GM23338 (cell line): ENCODE measurements around the gene BSND. TPM values are rescaled to one million over a fixed set of nuclear protein-coding genes. Genes with fewer than 3 reads are reported as not detected.

Experiments
- ATAC-seq: fragments of 200-7000 bp; cut with Tn5 transposase; 3 replicates; pipeline ENCODE4 v1.9.1; 2020
- DNase-seq: peaks from one replicate; pipeline ENCODE4 v3.0.0-alpha.2; 2015; ENCODE audit warnings: low spot score
- H2AFZ ChIP-seq: fragments of 200-600 bp; sonication (generic); 2 replicates; pipeline ENCODE4 v1.8.0; 2016; ENCODE audit warnings: antibody characterized with exemption, mild to moderate bottlenecking, moderate library complexity
- H3F3A ChIP-seq: fragments of 200-600 bp; sonication (generic); replicated peaks from 2 replicates; pipeline ENCODE4 v1.8.0; 2017; ENCODE audit warnings: antibody characterized with exemption, mixed run types, low read depth
- H3K27ac ChIP-seq: fragments of 200-600 bp; sonication (generic); 2 replicates; pipeline ENCODE4 v1.6.1; 2016; ENCODE audit warnings: low read depth
- H3K27me3 ChIP-seq: fragments of 200-600 bp; sonication (generic); 2 replicates; pipeline ENCODE4 v1.8.0; 2016; ENCODE audit warnings: mild to moderate bottlenecking, mixed run types, moderate library complexity; ENCODE audit not compliant: insufficient read depth
- H3K36me3 ChIP-seq: fragments of 200-600 bp; sonication (generic); 2 replicates; pipeline ENCODE4 v1.8.0; 2016; ENCODE audit warnings: mild to moderate bottlenecking; ENCODE audit not compliant: insufficient read depth
- H3K4me1 ChIP-seq: fragments of 200-600 bp; sonication (generic); 2 replicates; pipeline ENCODE4 v1.8.0; 2016; ENCODE audit warnings: mild to moderate bottlenecking, moderate library complexity; ENCODE audit not compliant: insufficient read depth
- H3K4me2 ChIP-seq: fragments of 200-600 bp; sonication (generic); 2 replicates; pipeline ENCODE4 v1.7.1; 2017; ENCODE audit warnings: mixed run types
- H3K4me3 ChIP-seq: fragments of 200-600 bp; sonication (generic); 2 replicates; pipeline ENCODE4 v1.6.1; 2016; ENCODE audit warnings: mixed run types
- H3K79me2 ChIP-seq: fragments of 200-600 bp; sonication (generic); replicated peaks from 2 replicates; pipeline ENCODE4 v1.8.0; 2017; ENCODE audit warnings: mild to moderate bottlenecking; ENCODE audit not compliant: insufficient read depth
- H3K9me2 ChIP-seq: fragments of 200-600 bp; sonication (generic); 2 replicates; pipeline ENCODE4 v1.8.0; 2017; ENCODE audit not compliant: insufficient read depth
- H4K20me1 ChIP-seq: fragments of 200-600 bp; sonication (generic); replicated peaks from 2 replicates; pipeline ENCODE4 v1.8.0; 2017; ENCODE audit warnings: mild to moderate bottlenecking; ENCODE audit not compliant: insufficient read depth
- H3K27ac Mint-ChIP-seq: 2 replicates; pipeline ENCODE4 v1.8.0; 2020; ENCODE audit warnings: inconsistent platforms, mild to moderate bottlenecking, moderate library complexity, mixed read lengths
- H3K27me3 Mint-ChIP-seq: 3 replicates; pipeline ENCODE4 v1.8.0; 2022; ENCODE audit warnings: low read depth, mild to moderate bottlenecking, moderate library complexity, mixed read lengths, inconsistent platforms; ENCODE audit not compliant: insufficient read depth, poor library complexity
- H3K36me3 Mint-ChIP-seq: 3 replicates; pipeline ENCODE4 v1.8.0; 2021; ENCODE audit warnings: low read depth, mild to moderate bottlenecking, inconsistent platforms, moderate library complexity, mixed read lengths
- H3K4me1 Mint-ChIP-seq: 3 replicates; pipeline ENCODE4 v1.8.0; 2020; ENCODE audit warnings: mild to moderate bottlenecking, inconsistent platforms, mixed read lengths
- H3K4me3 Mint-ChIP-seq: 3 replicates; pipeline ENCODE4 v1.8.0; 2021; ENCODE audit warnings: moderate library complexity, mild to moderate bottlenecking, inconsistent platforms, mixed read lengths
- H3K9me3 Mint-ChIP-seq: 3 replicates; pipeline ENCODE4 v1.8.0; 2020; ENCODE audit warnings: moderate library complexity, mild to moderate bottlenecking, inconsistent platforms, mixed read lengths
- EZH2phosphoT487 ChIP-seq: fragments of 200-600 bp; sonication (generic); IDR thresholded peaks from one replicate; pipeline ENCODE4 v1.8.1; 2018; ENCODE audit warnings: antibody characterized with exemption; ENCODE audit not compliant: unreplicated experiment
- POLR2AphosphoS5 ChIP-seq: IDR thresholded peaks from 2 replicates; pipeline ENCODE4 v1.6.1; 2016; ENCODE audit warnings: antibody characterized with exemption, low read depth
- REST ChIP-seq: IDR thresholded peaks from one replicate; pipeline ENCODE4 v1.6.1; 2018; ENCODE audit warnings: antibody characterized with exemption; ENCODE audit not compliant: unreplicated experiment
- STAT1 ChIP-seq: IDR thresholded peaks from one replicate; pipeline ENCODE4 v1.6.1; 2016; ENCODE audit warnings: antibody characterized with exemption; ENCODE audit not compliant: unreplicated experiment
- ZNF114 ChIP-seq: fragments of 250-450 bp; sonication (Bioruptor Pico); IDR thresholded peaks from 2 replicates; pipeline ENCODE4 v1.5.0; 2020; ENCODE audit warnings: mild to moderate bottlenecking, moderate library complexity
- ZNF462 ChIP-seq: fragments of 250-450 bp; sonication (Bioruptor Pico); IDR thresholded peaks from 2 replicates; pipeline ENCODE4 v1.5.0; 2020; ENCODE audit warnings: mild to moderate bottlenecking, moderate library complexity
- polyA plus RNA-seq: library from polyadenylated mRNA; unstranded; fragments of >200 nt; fragmentation: Nextera tagmentation; extraction: Ambion mirVana; gene quantifications from 2 replicates; pipeline ENCODE4 v1.2.1, GENCODE V29; 2016
- total RNA-seq: library from RNA; depleted of rRNA; stranded (reverse); fragments of >200 nt; shearing (Covaris generic); gene quantifications from 2 replicates; pipeline ENCODE4 v1.2.3, GENCODE V29; 2014

BSND gene
- total and polyA plus RNA-seq, 2 experiments from 2014 or later: 0.55 to 1.4 TPM

- Mint-ChIP-seq H3K9me3 (no peaks in the 10 kb centered on the region), H3K27ac (no peak within 1 kb of the TSS), H3K4me3 (peak within 1 kb of the TSS; percentile 85), H3K27me3 (peaks cover 38% of the 10 kb centered on the region), H3K36me3 (peaks cover 18% of the 10 kb centered on the region; the same call in 2 of the 3 replicates), H3K4me1 (peaks cover 31% of the 10 kb centered on the region)
- H3K79me2 ChIP-seq: peaks cover 61% of the 10 kb centered on the region
- peak within 1 kb of the TSS; percentile 94 for H2AFZ ChIP-seq
- peak; percentile 81 for ATAC-seq
- H3K36me3 ChIP-seq: peaks cover 17% of the 10 kb centered on the region
- H3K4me3 ChIP-seq: peak within 1 kb of the TSS; percentile 91
- H3K4me1 ChIP-seq: peaks cover 55% of the 10 kb centered on the region
- DNase-seq: peak; percentile 81
- peaks cover 36% of the 10 kb centered on the region for H4K20me1 ChIP-seq
- H3K9me2 ChIP-seq: no peaks in the 10 kb centered on the region
- TF ChIP-seq REST (no peak), EZH2phosphoT487 (no peak), STAT1 (no peak), ZNF114 (CRISPR knock-in tag) (no peak), ZNF462 (CRISPR knock-in tag) (no peak), POLR2AphosphoS5 (peak; percentile 83)
- peaks cover 37% of the 10 kb centered on the region for H3K27me3 ChIP-seq
- peak within 1 kb of the TSS; percentile 94 for H3K4me2 ChIP-seq
- H3F3A ChIP-seq: 0 out of 2 replicates have a peak, but pooled peaks cover 5% of the 10 kb centered on the region
- peak within 1 kb of the TSS; percentile 70 for H3K27ac ChIP-seq
These were observed 40.8 kb downstream of the BSND start, which contains the start of gene PCSK9 for GRCh38 chr1:55039342-55040082. Gene PCSK9 (plus strand): TSS chr1:55039548. CDS start chr1:55039838, 290 bp downstream.
